ENCODE data around the gene RYR2. TPM values are rescaled to one million over a fixed set of nuclear protein-coding genes. Genes with fewer than 3 reads are reported as not detected.

RYR2 gene
- total RNA-seq, 1 donor from 2014 or later = 828 TPM

GRCh38 chr1:237711281-237711680 is 669.3 kb downstream of the RYR2 start:
- no peak for DNase-seq
- intact Hi-C loops (cut with micrococcal nuclease) = no loop called here
- ATAC-seq = no peak

GRCh38 chr1:237712082-237712481 is 670.1 kb downstream of the RYR2 start:
- DNase-seq (no peak), ATAC-seq (peak; percentile 38)
- intact Hi-C loops (cut with micrococcal nuclease) = no loop called here

DNA sequence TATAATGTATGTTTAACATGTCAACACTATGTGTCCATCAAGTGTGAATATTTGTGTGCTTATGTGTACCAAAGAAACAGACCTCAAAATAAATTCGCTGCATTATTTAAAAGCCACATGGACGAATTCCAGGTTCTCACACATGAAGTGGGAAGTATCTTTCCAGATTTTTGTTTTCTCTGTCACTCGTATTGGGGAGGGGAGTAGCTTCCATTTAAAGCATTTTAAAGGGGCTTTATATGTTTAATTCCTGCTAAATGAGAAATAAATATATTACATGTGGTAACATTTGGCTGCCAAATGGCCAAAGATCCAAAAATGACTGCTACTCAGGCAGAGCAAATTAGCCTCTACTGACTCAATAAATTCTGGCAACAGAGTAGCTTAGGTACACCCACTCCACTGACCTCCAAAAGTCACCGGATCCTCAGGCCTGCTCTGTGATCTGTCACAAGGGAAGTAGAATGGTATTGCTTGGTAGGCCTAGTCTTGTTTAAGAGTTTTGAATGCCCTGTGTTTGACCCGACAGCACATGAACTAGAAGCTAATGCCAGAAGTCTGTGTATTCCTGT is 670.7 kb downstream of the RYR2 start:
- intact Hi-C loops (cut with micrococcal nuclease) = no loop called here
- no peak for DNase-seq
- peak; percentile 59 for ATAC-seq

DNA sequence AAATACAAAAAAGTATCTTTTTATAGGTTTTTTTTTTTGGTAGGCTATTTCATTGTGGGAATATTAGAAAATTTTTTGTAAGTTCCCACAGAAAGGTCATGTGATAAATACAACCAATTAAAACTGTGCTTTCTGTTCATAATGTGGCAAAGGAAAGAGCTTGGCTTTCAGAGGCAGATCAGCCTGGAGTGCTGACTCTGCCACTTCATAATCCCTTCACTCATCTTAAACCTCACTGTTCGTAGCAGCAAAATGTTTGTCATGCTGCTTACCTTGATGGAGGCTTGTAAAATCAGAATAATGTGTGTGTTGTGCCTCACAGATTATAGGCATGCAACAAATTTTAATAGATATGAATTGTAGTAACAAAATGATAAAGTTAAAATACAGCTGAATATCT is 671.9 kb downstream of the RYR2 start:
- intact Hi-C loops (cut with micrococcal nuclease) = no loop called here
- ATAC-seq = no peak

GRCh38 chr1:237717106-237717505 is 675.1 kb downstream of the RYR2 start:
- ATAC-seq = no peak
- intact Hi-C loops (cut with micrococcal nuclease) = no loop called here

More for the DNA sequence above, 671.9 kb downstream of the RYR2 start:
- no peak for DNase-seq

DNA sequence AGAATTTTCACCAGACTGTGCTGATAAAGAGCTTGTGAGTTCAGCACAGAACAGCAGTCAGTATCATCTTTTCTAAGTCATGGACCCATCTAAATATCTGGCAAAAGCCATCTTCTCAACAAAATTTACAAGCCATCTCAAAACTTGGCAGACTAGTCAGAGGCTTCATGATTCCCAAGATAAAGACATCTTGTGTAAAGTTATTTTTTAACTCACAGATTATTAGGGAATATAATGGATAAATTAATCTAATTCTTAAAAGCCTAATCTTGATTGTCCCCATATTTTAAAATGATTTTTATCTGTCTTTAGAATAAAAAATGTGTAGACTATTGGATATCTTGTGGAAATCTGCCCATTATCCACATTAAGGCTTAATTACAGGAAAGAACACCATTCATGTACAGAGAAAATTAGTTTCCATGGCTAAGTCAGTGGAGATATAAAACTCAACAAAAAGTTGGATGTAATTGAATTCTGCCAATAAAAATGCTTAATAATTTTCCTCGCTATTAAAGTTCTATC is 688.9 kb downstream of the RYR2 start:
- no peak for DNase-seq
- intact Hi-C loops (cut with micrococcal nuclease) = no loop called here
- no peak for ATAC-seq

More at GRCh38 chr1:237717106-237717505, 675.1 kb downstream of the RYR2 start:
- DNase-seq = no peak

DNA sequence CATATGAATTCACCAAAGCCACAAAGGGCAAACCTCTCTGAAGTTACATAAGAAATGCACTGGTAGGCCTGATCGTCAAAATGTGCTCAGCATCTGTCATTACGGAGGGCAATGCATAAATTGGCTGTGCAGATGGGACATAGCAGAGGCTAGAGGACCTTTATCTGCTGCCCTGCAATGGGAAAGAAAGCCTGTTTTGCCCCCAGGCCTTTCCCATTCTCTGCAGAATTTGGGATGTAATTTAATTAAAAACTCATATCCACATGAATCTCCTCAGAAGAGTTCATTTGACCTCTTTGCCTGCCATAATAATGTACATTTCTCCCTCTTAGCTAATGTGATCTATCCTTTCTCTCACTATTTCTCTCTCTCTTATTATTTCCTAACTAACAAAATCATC is 690.7 kb downstream of the RYR2 start:
- DNase-seq (no peak), ATAC-seq (no peak)
- intact Hi-C loops (cut with micrococcal nuclease) = no loop called here

- intact Hi-C loops (cut with micrococcal nuclease) = no loop called here
- no peak for DNase-seq
- ATAC-seq = peak; percentile 15
Measured at GRCh38 chr1:237736372-237737029, 694.5 kb downstream of the RYR2 start.

DNA sequence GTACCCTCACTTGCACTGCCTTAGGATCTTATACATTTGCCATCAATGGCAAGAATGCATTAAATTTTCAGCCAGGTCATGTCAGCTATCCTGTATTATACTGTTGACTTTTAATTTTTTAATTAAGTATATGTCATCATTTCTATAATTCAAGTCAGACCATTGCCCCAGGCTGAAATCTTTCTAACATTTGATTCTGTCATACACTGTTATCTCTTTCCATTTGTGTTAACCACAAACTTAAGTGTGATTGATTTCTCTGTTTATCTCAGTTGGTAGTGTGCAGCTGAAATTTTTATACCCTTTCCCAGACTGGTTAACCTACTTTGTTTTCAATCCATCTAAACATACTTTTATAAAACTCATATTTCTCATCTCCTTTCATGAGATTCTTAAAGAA is 695.5 kb downstream of the RYR2 start:
- no peak for DNase-seq
- intact Hi-C loops (cut with micrococcal nuclease) = no loop called here
- no peak for ATAC-seq

DNA sequence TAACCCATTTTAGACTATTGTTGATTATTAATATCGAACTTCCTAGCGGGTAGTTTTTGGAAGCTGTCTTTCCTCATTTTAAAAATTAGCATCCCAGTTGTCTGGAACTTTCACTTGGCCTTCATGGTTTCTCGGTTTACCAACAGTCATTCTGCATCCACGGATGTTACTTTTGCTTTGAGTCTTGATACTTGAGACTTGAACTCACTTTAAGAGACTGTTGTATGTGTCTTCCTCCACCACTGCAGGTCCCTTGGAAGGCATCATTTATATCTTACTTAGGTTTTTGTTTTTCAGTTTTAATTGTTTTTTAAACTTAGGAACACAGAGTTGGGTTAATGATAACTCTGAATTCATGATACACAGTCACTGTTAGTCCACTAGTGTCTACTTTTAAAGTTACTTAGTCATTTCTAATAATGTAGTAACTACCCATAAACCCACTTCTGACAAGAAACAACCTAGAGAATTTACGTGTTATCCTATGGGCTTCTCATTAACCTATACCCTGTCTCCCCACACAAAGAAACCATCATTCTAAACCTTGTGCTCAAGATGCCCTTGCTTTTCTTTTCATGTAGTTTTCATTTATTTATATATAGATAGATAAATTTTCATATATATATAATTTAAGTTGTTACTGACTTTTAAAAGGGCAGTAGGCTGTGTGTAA is 696.1 kb downstream of the RYR2 start:
- DNase-seq = no peak
- no peak for ATAC-seq
- intact Hi-C loops (cut with micrococcal nuclease) = no loop called here

GRCh38 chr1:237740846-237741245 is 698.9 kb downstream of the RYR2 start:
- DNase-seq = no peak
- intact Hi-C loops (cut with micrococcal nuclease) = no loop called here
- ATAC-seq = no peak

- intact Hi-C loops (cut with micrococcal nuclease) = no loop called here
- ATAC-seq (no peak), DNase-seq (no peak)
Measured at GRCh38 chr1:237745545-237745944, 703.6 kb downstream of the RYR2 start.

- ATAC-seq = peak; percentile 41
- no peak for DNase-seq
- intact Hi-C loops (cut with micrococcal nuclease) = no loop called here
Measured at GRCh38 chr1:237748171-237748960, 706.4 kb downstream of the RYR2 start.

GRCh38 chr1:237749122-237749521 is 707.1 kb downstream of the RYR2 start:
- intact Hi-C loops (cut with micrococcal nuclease) = no loop called here
- ATAC-seq (peak; percentile 42), DNase-seq (no peak)

DNA sequence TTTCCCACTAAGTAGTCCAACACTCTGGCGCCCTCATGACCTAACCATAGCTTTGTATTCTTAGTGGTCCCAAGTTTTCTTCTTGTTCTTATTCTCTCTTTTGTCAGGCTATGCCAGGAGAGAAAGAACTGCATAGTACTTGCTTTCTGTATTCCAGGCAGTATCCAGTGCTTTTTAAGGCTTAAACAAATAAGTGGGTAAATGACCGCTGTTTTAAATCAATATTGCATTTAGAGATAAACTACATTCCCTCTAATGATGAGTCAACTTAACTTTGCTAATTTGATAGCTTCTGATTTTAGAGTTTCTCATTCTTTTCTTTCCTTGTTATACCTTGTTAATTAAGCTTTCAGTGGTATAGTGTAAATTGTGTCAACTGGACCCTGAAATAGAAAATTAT is 709.1 kb downstream of the RYR2 start:
- ATAC-seq (no peak), DNase-seq (no peak)
- intact Hi-C loops (cut with micrococcal nuclease) = no loop called here

- intact Hi-C loops (cut with micrococcal nuclease) = no loop called here
- ATAC-seq = no peak
- no peak for DNase-seq
Measured at GRCh38 chr1:237754627-237755026, 712.6 kb downstream of the RYR2 start.

DNA sequence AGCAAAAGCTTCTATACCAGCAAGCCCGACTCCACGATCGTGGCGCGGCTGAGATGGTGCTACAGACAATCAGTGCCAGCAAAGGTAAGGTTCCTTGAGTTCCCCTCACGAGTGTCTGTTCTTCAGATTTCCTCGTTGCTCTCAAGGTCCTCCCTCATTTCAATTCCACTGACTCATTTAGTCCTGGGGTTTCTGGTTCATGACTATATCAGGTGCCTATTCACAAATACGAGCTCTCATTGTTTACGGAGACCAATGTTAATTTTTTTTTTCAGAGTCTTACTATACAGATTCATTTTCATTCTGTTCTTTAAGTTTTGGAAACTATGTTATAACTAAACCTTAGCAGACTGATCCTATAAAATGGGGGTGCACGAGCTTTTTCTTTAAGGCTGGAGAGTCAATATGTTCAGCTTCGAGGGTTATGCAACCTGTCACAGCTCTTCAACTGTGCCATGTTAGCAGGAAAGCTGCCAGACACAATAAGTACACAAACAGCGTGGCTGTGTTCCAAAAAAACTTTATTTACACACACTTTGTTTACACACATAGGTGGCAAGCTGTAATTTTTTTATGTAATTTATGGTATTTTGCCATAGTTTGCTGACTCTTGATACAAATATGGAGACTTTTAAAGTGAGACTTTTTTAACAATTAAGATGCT is 714.5 kb downstream of the RYR2 start:
- DNase-seq (peak; percentile 27), ATAC-seq (peak; percentile 8)
- intact Hi-C loops (cut with micrococcal nuclease) = no loop called here

- intact Hi-C loops (cut with micrococcal nuclease) = no loop called here
- DNase-seq (no peak), ATAC-seq (no peak)
Measured at GRCh38 chr1:237759377-237759776, 717.4 kb downstream of the RYR2 start.

GRCh38 chr1:237760951-237761350 is 719.0 kb downstream of the RYR2 start:
- intact Hi-C loops (cut with micrococcal nuclease) = no loop called here
- peak; percentile 12 for ATAC-seq
- DNase-seq = no peak

Measured in left ventricle myocardium superior (tissue), 1 donor.